ENCODE measurements around the gene PKD2.
"Not testable (repeated sequence)": the region's sequence is repeated elsewhere in the genome, so short reads cannot be mapped to it uniquely, and the experiment has no call there.

The PKD2 gene

GRCh38 chr4:88018466-88018865 lies 11.0 kb downstream of the PKD2 start:
- DNase-seq (ENCODE audit: low read depth, low spot score): no peak
- peak overlapping the region; percentile 55 for H3K27ac ChIP-seq

- DNase-seq (ENCODE audit: low read depth, low spot score): no peak
Measured at GRCh38 chr4:88021824-88022223, 14.4 kb downstream of the PKD2 start.

GRCh38 chr4:88022289-88022688 lies 14.9 kb downstream of the PKD2 start:
- H3K27ac ChIP-seq: no peak overlapping the region
- no peak for DNase-seq (ENCODE audit: low read depth, low spot score)

More at GRCh38 chr4:88021824-88022223, 14.4 kb downstream of the PKD2 start:
- H3K27ac ChIP-seq: no peak overlapping the region

GRCh38 chr4:88025868-88026661 lies 18.6 kb downstream of the PKD2 start:
- DNase-seq (ENCODE audit: low read depth, low spot score); H3K27ac ChIP-seq: not testable (repeated sequence)

GRCh38 chr4:88027611-88028608 lies 20.5 kb downstream of the PKD2 start:
- peak overlapping the region; percentile 66 for H3K27ac ChIP-seq
- DNase-seq (ENCODE audit: low read depth, low spot score): peak; percentile 91

- peak overlapping the region; percentile 66 for H3K27ac ChIP-seq
- DNase-seq (ENCODE audit: low read depth, low spot score): no peak
Measured at GRCh38 chr4:88028946-88029345, 21.5 kb downstream of the PKD2 start.

GRCh38 chr4:88029556-88029955 lies 22.1 kb downstream of the PKD2 start:
- no peak overlapping the region for H3K27ac ChIP-seq
- no peak for DNase-seq (ENCODE audit: low read depth, low spot score)

GRCh38 chr4:88030565-88031310 lies 23.3 kb downstream of the PKD2 start:
- no peak for DNase-seq (ENCODE audit: low read depth, low spot score)
- no peak overlapping the region for H3K27ac ChIP-seq

- DNase-seq (ENCODE audit: low read depth, low spot score): no peak
- no peak overlapping the region for H3K27ac ChIP-seq
Measured at GRCh38 chr4:88033309-88033708, 25.9 kb downstream of the PKD2 start.

GRCh38 chr4:88035292-88035691 lies 27.9 kb downstream of the PKD2 start:
- DNase-seq (ENCODE audit: low read depth, low spot score): no peak
- no peak overlapping the region for H3K27ac ChIP-seq

- no peak overlapping the region for H3K27ac ChIP-seq
- DNase-seq (ENCODE audit: low read depth, low spot score): no peak
Measured at GRCh38 chr4:88037447-88037846, 30.0 kb downstream of the PKD2 start.

GRCh38 chr4:88037936-88038335 lies 30.5 kb downstream of the PKD2 start:
- no peak for DNase-seq (ENCODE audit: low read depth, low spot score)
- no peak overlapping the region for H3K27ac ChIP-seq

- no peak overlapping the region for H3K27ac ChIP-seq
- DNase-seq (ENCODE audit: low read depth, low spot score): no peak
Measured at GRCh38 chr4:88040707-88041106, 33.3 kb downstream of the PKD2 start.

- no peak overlapping the region for H3K27ac ChIP-seq
- DNase-seq (ENCODE audit: low read depth, low spot score): no peak
Measured at GRCh38 chr4:88041626-88042025, 34.2 kb downstream of the PKD2 start.

GRCh38 chr4:88043001-88043400 lies 35.6 kb downstream of the PKD2 start:
- DNase-seq (ENCODE audit: low read depth, low spot score): no peak
- H3K27ac ChIP-seq: no peak overlapping the region

- H3K27ac ChIP-seq: no peak overlapping the region
- DNase-seq (ENCODE audit: low read depth, low spot score): no peak
Measured at GRCh38 chr4:88043586-88044340, 36.3 kb downstream of the PKD2 start.

- no peak overlapping the region for H3K27ac ChIP-seq
- no peak for DNase-seq (ENCODE audit: low read depth, low spot score)
Measured at GRCh38 chr4:88045021-88045420, 37.6 kb downstream of the PKD2 start.

GRCh38 chr4:88054229-88054628 lies 46.8 kb downstream of the PKD2 start:
- no peak overlapping the region for H3K27ac ChIP-seq
- DNase-seq (ENCODE audit: low read depth, low spot score): no peak

GRCh38 chr4:88054901-88055300 lies 47.5 kb downstream of the PKD2 start:
- no peak for DNase-seq (ENCODE audit: low read depth, low spot score)
- H3K27ac ChIP-seq: no peak overlapping the region

GRCh38 chr4:88058295-88058694 lies 50.9 kb downstream of the PKD2 start:
- DNase-seq (ENCODE audit: low read depth, low spot score): no peak
- H3K27ac ChIP-seq: no peak overlapping the region

Measured in epithelial cell of prostate (primary cell).